Heart left ventricle (tissue), 16 donors: Measurements from ENCODE around the gene NME7. TPM values are rescaled to one million over a fixed set of nuclear protein-coding genes. Genes with fewer than 3 reads are reported as not detected.

Experiments
- ATAC-seq, 4 donors: fragments of 200-7000 bp; cut with Tn5 transposase; one replicate each; pipeline ENCODE4 v1.9.1; 2020 to 2022; ENCODE audit warnings: moderate library complexity in 4 of 4, mild to moderate bottlenecking in 3 of 4, moderate number of reproducible peaks in 1 of 4
- DNase-seq, 5 donors: peaks; one replicate each; pipeline ENCODE4 v3.0.0-alpha.2; 2020
- H3K27ac ChIP-seq, 12 donors: fragments of 200-600 bp; sonication (generic) in 4 of 12; one replicate each; pipeline versions ENCODE4 v1.5.0 to v1.8.0; 2016 to 2022; ENCODE audit warnings: mild to moderate bottlenecking in 2 of 12
- H3K27me3 ChIP-seq, 9 donors: fragments of 200-600 bp; sonication (generic) in 2 of 9; one replicate each; pipeline versions ENCODE4 v1.5.1 to v1.8.0; 2016 to 2022; ENCODE audit warnings: mild to moderate bottlenecking in 3 of 9
- H3K36me3 ChIP-seq, 9 donors: fragments of 200-600 bp; sonication (generic) in 2 of 9; one replicate each; pipeline versions ENCODE4 v1.5.0 to v1.8.0; 2018 to 2022; ENCODE audit warnings: mild to moderate bottlenecking in 2 of 9
- H3K4me1 ChIP-seq, 12 donors: fragments of 200-600 bp; sonication (generic) in 4 of 12; one replicate each; pipeline versions ENCODE4 v1.5.0 to v1.8.0; 2016 to 2022; ENCODE audit warnings: mild to moderate bottlenecking in 3 of 12
- H3K4me3 ChIP-seq, 12 donors: fragments of 200-600 bp; sonication (generic) in 4 of 12; one replicate each; pipeline versions ENCODE4 v1.5.0 to v1.8.0; 2017 to 2022; ENCODE audit warnings: mild to moderate bottlenecking in 9 of 12, moderate library complexity in 4 of 12
- H3K9me3 ChIP-seq, 12 donors: fragments of 200-600 bp; sonication (generic) in 4 of 12; one replicate each; pipeline versions ENCODE4 v1.5.0 to v1.8.0; 2016 to 2022; ENCODE audit warnings: mild to moderate bottlenecking in 1 of 12
- POLR2A ChIP-seq, 2 donors: fragments of 450-650 bp; IDR thresholded peaks; one replicate each; pipeline ENCODE4 v1.6.1; 2017; ENCODE audit warnings: antibody characterized with exemption in 2 of 2, mild to moderate bottlenecking in 2 of 2, moderate library complexity in 2 of 2
- WGBS, 4 donors: extraction: QIAGEN DNeasy Blood & Tissue Kit in 2 of 4; methylation state at CpG; one replicate each; pipeline versions ENCODE4 v1.1.5 to v1.1.7; 2013 to 2018; 5-methylcytosine and 5-hydroxymethylcytosine counted together
- intact Hi-C, 10 donors: fragments of 100-400 bp; cut with DNase I; formaldehyde crosslinking; loops; one replicate each; pipeline versions ENCODE4 v1.11.1 to v1.14.2; 2022
- polyA plus RNA-seq, 2 donors: library from polyadenylated mRNA; stranded (reverse); fragments of 200-250 nt; gene quantifications; one replicate each; pipeline ENCODE4 v1.2.3, GENCODE V29; 2013
- total RNA-seq, 9 donors: library from RNA; depleted of rRNA in 2 of 9; stranded (reverse); fragments of >200 nt in 2 of 9; fragmentation: NEBNext Ultra II Directional in 3 of 9; extraction: Animal tissue kit (Norgen Biotek cat#: 25700) in 3 of 9; gene quantifications; one replicate each; pipeline versions ENCODE4 v1.1.0 to v1.2.4, GENCODE V29; 2016 to 2023
- TF ChIP-seq, protein P1 (sequence below), 12 donors: fragments of 200-600 bp; sonication (generic) in 4 of 12; IDR thresholded peaks; one replicate each; pipeline versions ENCODE4 v1.5.0 to v1.8.0; 2018 to 2022; ENCODE audit warnings: antibody characterized with exemption in 12 of 12, mild to moderate bottlenecking in 5 of 12
- donor health status: ischemic (EF 13 %, LVEDD 7.1; RV severe dilation, severe dysfunction).
- donor health status: healthy with polysubstance abuse.
- donor health status: DM: no; HTN: yes; CAD: no.
- donor health status: DM: no; HTN: no; CAD: no.
- donor health status: ischemic (EF 25% LVEDD 6.9; RV normal size, moderate dysfunction).
- donor health status: ischemic (EF 25% LVEDD 5.7; RV mildly dilated, moderate dysfunction).
- donor health status: healthy.
- donor health status: DM: yes; HTN: yes; CAD: no.
- donor health status: ischemic (EF 35%, LVEDD 5.7; RV mildly dilated, moderate dysfunction).
- donor health status: nonischemic (EF 11% LVEDD 7.7; RV severe dilation, severe dysfunction).
- donor health status: DM: yes; HTN: yes; CAD: no.
- donor health status: PGD.
- donor health status: ischemic (EF 29% LVEDD 5.4; RV normal size, mild dysfunction).
- donor health status: nonischemic (EF 23%, LVEDD 6.1; RV moderate dilation, normal function).

NME7 gene
- total and polyA plus RNA-seq, 11 donors = 3.1 to 25.2 (median 8.4) TPM

DNA sequence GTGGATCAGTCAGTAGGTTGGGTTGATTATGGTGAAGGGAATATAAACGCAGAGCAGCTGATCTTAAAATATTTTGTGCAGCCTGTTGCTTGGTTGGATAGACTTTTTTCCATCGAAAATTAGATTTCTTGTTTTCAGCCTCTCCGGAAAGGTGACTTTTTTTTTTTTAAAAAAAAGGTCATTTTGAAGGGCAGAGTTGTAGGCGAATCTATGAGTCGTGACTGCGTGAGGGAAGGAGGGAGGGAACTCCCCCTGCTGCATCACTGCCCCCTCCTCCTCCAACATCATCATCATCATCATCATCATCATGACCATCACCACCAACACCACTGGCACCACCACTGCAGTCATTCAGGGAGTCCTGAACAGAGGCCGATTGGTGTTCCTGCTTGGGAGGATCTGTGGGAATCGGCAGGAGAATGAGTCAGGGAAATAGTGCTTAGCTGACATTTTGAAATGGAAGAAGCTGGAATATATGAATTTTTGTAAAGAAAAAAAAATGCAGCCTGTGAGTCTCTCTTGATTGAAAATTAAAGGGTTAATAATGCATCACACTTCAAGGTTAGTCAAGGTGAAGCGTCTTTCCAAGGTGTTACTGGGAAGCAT is 259.9 kb downstream of the NME7 start:
- ATAC-seq = peak in 2 of 4 donors; percentile 13 to 36
- H3K9me3 ChIP-seq = no peaks in the 10 kb centered on the region
- H3K27ac ChIP-seq = peak overlapping the region; percentile 83 to 98 (median 94)
- H3K27me3 ChIP-seq = peaks cover 0 to 9% (median 0%) of the 10 kb centered on the region in 9 donors
- H3K36me3 ChIP-seq = peaks cover 0 to 18% (median 14%) of the 10 kb centered on the region in 9 donors
- intact Hi-C loops = loop anchor here in 7 of 10 donors (2.0 to 10.0 kb wide), 18 partner anchors 65 to 503 kb away; no protein-coding TSS in a partner anchor
- peak overlapping the region; percentile 72 to 95 (median 88) for H3K4me3 ChIP-seq
- peak in 1 of 2 donors; percentile 49 for TF ChIP-seq POLR2A (IDR thresholded peaks at IDR 0.05)
- TF ChIP-seq, protein P1, sequence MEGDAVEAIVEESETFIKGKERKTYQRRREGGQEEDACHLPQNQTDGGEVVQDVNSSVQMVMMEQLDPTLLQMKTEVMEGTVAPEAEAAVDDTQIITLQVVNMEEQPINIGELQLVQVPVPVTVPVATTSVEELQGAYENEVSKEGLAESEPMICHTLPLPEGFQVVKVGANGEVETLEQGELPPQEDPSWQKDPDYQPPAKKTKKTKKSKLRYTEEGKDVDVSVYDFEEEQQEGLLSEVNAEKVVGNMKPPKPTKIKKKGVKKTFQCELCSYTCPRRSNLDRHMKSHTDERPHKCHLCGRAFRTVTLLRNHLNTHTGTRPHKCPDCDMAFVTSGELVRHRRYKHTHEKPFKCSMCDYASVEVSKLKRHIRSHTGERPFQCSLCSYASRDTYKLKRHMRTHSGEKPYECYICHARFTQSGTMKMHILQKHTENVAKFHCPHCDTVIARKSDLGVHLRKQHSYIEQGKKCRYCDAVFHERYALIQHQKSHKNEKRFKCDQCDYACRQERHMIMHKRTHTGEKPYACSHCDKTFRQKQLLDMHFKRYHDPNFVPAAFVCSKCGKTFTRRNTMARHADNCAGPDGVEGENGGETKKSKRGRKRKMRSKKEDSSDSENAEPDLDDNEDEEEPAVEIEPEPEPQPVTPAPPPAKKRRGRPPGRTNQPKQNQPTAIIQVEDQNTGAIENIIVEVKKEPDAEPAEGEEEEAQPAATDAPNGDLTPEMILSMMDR (IDR thresholded peaks at IDR 0.05) = no peak
- 21 to 46% (median 31%) methylated on average over 9 of the region's 9 CpGs for WGBS, 4 donors
- peak in 3 of 5 donors; percentile 34 to 64 (median 40) for DNase-seq
- H3K4me1 ChIP-seq = peaks cover 0 to 66% (median 35%) of the 10 kb centered on the region in 12 donors

DNA sequence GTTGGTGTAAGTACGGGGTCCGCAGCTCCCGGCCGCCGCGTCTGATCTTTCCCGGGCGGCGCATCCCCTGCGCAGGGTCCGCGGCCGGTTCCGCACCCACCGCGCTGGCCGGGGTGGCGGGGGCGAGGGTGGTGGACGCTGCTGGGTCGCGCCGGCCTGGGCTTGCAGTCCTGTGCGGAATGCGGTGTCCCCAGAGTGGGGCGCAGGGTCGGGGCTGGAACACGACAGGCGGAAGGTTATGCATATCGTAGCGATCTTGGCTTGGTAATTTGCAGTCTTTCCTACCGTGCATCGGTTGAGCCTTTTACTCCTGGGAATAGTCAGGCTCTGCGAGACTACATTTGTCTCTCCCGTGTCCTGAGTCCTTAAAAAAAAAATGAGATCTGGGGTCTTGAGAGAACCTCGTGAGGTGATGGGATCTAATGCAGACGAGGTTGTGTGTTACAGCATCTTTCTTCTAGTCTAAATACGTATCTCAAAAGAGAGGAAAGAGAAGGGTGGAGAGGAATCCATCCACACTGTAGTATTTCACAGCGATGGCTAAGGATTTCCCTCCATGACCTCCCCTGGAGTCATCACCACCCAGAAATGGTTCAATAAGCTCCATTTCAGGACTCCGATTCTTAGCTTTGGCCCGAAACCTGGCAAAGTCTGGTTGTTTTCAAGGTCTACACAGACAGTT is 260.5 kb downstream of the NME7 start:
- Histone ChIP-seq H3K27me3 (peaks cover 0 to 9% (median 0%) of the 10 kb centered on the region in 9 donors), H3K4me3 (peak overlapping the region; percentile 72 to 95 (median 88)), H3K9me3 (no peaks in the 10 kb centered on the region), H3K4me1 (peaks cover 0 to 70% (median 33%) of the 10 kb centered on the region in 12 donors), H3K27ac (peak overlapping the region; percentile 83 to 98 (median 94)), H3K36me3 (peaks cover 0 to 11% (median 7%) of the 10 kb centered on the region in 9 donors)
- TF ChIP-seq, protein P1 (IDR thresholded peaks at IDR 0.05) = no peak
- no peak for TF ChIP-seq POLR2A (IDR thresholded peaks at IDR 0.05)
- DNase-seq (peak in 2 of 5 donors; percentile 33 to 69), ATAC-seq (peak in 1 of 4 donors; percentile 0)
- intact Hi-C loops = loop anchor here in 7 of 10 donors (1.0 to 10.0 kb wide), 18 partner anchors 65 to 502 kb away; no protein-coding TSS in a partner anchor
- 1 to 3% (median 1%) methylated on average over 32 to 41 of the region's 41 CpGs for WGBS, 4 donors

DNA sequence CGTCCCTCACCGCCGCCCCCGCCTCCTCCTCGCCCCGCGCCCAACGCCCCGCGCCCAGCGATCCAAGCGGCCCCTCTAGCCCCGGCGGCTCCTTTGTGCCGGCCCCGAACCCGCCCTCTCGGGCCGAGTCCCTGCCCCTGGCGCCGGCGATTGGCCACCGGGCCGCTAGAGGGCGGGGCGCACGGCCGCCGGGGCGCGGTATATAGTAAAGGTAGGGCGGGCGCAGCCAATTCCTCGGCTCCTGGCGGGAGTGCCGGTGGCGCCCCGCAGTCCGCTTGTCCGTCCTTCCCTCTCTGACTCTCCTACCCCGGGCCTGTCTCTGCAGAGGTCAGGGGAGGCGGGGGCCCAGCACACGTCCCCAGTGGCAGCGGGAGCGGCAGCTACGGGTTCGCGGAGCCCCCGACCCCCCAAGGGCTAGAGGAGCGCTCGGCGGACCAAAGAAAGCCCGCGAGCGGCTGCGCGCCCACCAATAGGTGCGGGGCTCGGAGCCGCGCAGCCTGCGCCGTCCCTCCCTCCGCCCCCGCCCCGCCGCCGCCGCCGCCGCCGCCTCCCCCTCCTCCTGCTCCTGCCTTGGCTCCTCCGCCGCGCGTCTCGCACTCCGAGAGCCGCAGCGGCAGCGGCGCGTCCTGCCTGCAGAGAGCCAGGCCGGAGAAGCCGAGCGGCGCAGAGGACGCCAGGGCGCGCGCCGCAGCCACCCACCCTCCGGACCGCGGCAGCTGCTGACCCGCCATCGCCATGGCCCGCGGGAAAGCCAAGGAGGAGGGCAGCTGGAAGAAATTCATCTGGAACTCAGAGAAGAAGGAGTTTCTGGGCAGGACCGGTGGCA is 261.3 kb downstream of the NME7 start, which contains the start of gene ATP1B1:
Gene ATP1B1, plus strand, starts transcription at position 596 of the 826 bp plus-strand sequence. Its CDS starts 140 bp downstream, at position 736.
- 0% methylated on average over 9 to 97 of the region's 100 CpGs for WGBS, 4 donors
- Histone ChIP-seq H3K27ac (peak within 1 kb of the TSS; percentile 83 to 98 (median 94)), H3K4me3 (peak within 1 kb of the TSS; percentile 72 to 95 (median 88)), H3K27me3 (peaks cover 0 to 9% (median 0%) of the 10 kb centered on the region in 9 donors), H3K9me3 (no peaks in the 10 kb centered on the region), H3K36me3 (peaks cover 0 to 4% (median 0%) of the 10 kb centered on the region in 9 donors), H3K4me1 (peaks cover 0 to 63% (median 25%) of the 10 kb centered on the region in 12 donors)
- intact Hi-C loops = loop anchor here in 7 of 10 donors (1.0 to 10.0 kb wide), 18 partner anchors 64 to 502 kb away; no protein-coding TSS in a partner anchor
- DNase-seq (peak; percentile 89 to 94 (median 90)), ATAC-seq (peak; percentile 53 to 89 (median 79))
- TF ChIP-seq, protein P1 (IDR thresholded peaks at IDR 0.05) = peak; percentile 46 to 79 (median 64)
- TF ChIP-seq POLR2A (IDR thresholded peaks at IDR 0.05) = peak; percentile 73 to 97
